ENCODE results near the gene DNASE1L3. TPM values are rescaled to one million over a fixed set of nuclear protein-coding genes. Genes with fewer than 3 reads are reported as not detected.
A peak's percentile ranks its signal among the peaks of the same experiment; 100 is the strongest.

DNASE1L3 gene
- total and polyA plus RNA-seq, 2 of the 13 experiments (the other 11 are each of a cell fraction or from before 2014, with no cell fraction given): 0.86 to 1.7 TPM

DNA sequence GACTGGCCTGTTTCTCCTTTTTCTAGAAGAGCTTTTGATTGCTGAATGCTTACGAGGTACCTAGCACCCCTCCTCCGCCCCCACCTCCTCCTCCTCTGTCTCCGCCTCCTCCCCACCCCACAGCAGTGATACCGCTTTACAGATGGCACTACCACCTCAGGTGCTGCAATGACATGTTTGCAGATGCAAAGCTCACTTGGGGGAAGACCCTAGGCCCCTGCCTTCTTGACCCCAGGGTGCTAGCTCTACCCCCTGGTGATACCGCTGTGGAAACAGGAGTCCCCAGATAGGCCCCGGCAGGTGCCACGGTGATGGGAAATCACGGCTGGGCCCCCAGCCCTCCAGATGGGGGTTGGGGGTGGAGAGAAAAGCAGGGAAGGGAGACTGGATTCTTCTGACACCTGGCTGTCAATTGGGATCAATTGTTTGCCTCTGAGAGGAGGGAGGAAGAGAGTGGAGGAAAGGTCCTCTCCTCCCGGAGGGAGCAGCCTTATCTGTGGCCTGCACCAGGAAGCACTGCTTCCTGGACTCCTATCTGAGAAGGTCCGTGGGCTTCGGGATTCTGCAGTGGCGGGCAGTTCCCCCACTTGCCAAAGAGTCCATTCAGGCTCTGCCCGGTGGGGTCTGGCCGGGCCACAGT, 37.6 kb downstream of the DNASE1L3 start (continued):
- TF ChIP-seq SOX13 (IDR thresholded peaks at IDR 0.05): no peak
- TF ChIP-seq SOX13 (CRISPR knock-in tag; conservative IDR thresholded peaks at IDR 0.05 in 1 of 2, IDR thresholded peaks at IDR 0.05 in 1 of 2): peak in 1 of 2 experiments; percentile 51; a peak in 2 of 4 replicates
- TF ChIP-seq, protein P1, sequence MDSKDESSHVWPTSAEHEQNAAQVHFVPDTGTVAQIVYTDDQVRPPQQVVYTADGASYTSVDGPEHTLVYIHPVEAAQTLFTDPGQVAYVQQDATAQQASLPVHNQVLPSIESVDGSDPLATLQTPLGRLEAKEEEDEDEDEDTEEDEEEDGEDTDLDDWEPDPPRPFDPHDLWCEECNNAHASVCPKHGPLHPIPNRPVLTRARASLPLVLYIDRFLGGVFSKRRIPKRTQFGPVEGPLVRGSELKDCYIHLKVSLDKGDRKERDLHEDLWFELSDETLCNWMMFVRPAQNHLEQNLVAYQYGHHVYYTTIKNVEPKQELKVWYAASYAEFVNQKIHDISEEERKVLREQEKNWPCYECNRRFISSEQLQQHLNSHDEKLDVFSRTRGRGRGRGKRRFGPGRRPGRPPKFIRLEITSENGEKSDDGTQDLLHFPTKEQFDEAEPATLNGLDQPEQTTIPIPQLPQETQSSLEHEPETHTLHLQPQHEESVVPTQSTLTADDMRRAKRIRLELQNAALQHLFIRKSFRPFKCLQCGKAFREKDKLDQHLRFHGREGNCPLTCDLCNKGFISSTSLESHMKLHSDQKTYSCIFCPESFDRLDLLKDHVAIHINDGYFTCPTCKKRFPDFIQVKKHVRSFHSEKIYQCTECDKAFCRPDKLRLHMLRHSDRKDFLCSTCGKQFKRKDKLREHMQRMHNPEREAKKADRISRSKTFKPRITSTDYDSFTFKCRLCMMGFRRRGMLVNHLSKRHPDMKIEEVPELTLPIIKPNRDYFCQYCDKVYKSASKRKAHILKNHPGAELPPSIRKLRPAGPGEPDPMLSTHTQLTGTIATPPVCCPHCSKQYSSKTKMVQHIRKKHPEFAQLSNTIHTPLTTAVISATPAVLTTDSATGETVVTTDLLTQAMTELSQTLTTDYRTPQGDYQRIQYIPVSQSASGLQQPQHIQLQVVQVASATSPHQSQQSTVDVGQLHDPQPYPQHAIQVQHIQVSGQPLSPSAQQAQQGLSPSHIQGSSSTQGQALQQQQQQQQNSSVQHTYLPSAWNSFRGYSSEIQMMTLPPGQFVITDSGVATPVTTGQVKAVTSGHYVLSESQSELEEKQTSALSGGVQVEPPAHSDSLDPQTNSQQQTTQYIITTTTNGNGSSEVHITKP (CRISPR knock-in tag; IDR thresholded peaks at IDR 0.05; ENCODE audit: low read depth): no peak; the same call in 1 of the 2 replicates
- 0 out of 2 replicates have a peak, but pooled peaks have one; percentile 40 for TF ChIP-seq TGIF2 (CRISPR knock-in tag; IDR thresholded peaks at IDR 0.05)
- TF ChIP-seq, protein P2, sequence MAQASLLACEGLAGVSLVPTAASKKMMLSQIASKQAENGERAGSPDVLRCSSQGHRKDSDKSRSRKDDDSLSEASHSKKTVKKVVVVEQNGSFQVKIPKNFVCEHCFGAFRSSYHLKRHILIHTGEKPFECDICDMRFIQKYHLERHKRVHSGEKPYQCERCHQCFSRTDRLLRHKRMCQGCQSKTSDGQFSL (CRISPR knock-in tag; IDR thresholded peaks at IDR 0.05): no peak
- peak; percentile 15; the same call in 1 of the 2 replicates for TF ChIP-seq ZNF205 (CRISPR knock-in tag; IDR thresholded peaks at IDR 0.05)
- no peak for TF ChIP-seq GTF3A (CRISPR knock-in tag; conservative IDR thresholded peaks at IDR 0.05)
- TF ChIP-seq ZNF607 (CRISPR knock-in tag; IDR thresholded peaks at IDR 0.05; ENCODE audit: borderline replicate concordance): no peak
- TF ChIP-seq ARID2 (CRISPR knock-in tag; IDR thresholded peaks at IDR 0.05; ENCODE audit: borderline replicate concordance): no peak
- no peak for TF ChIP-seq NCOA1 (CRISPR knock-in tag; IDR thresholded peaks at IDR 0.05)
- TF ChIP-seq ZNF329 (CRISPR knock-in tag; IDR thresholded peaks at IDR 0.05; ENCODE audit: low read depth): no peak
- no peak for TF ChIP-seq ZNF101 (CRISPR knock-in tag; IDR thresholded peaks at IDR 0.05; ENCODE audit: borderline replicate concordance, low read depth)
- no peak for TF ChIP-seq KLF9 (CRISPR knock-in tag; IDR thresholded peaks at IDR 0.05; ENCODE audit: low read depth)
- TF ChIP-seq, protein P3, sequence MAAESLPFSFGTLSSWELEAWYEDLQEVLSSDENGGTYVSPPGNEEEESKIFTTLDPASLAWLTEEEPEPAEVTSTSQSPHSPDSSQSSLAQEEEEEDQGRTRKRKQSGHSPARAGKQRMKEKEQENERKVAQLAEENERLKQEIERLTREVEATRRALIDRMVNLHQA (CRISPR knock-in tag; IDR thresholded peaks at IDR 0.05): no peak
- TF ChIP-seq, protein P4, sequence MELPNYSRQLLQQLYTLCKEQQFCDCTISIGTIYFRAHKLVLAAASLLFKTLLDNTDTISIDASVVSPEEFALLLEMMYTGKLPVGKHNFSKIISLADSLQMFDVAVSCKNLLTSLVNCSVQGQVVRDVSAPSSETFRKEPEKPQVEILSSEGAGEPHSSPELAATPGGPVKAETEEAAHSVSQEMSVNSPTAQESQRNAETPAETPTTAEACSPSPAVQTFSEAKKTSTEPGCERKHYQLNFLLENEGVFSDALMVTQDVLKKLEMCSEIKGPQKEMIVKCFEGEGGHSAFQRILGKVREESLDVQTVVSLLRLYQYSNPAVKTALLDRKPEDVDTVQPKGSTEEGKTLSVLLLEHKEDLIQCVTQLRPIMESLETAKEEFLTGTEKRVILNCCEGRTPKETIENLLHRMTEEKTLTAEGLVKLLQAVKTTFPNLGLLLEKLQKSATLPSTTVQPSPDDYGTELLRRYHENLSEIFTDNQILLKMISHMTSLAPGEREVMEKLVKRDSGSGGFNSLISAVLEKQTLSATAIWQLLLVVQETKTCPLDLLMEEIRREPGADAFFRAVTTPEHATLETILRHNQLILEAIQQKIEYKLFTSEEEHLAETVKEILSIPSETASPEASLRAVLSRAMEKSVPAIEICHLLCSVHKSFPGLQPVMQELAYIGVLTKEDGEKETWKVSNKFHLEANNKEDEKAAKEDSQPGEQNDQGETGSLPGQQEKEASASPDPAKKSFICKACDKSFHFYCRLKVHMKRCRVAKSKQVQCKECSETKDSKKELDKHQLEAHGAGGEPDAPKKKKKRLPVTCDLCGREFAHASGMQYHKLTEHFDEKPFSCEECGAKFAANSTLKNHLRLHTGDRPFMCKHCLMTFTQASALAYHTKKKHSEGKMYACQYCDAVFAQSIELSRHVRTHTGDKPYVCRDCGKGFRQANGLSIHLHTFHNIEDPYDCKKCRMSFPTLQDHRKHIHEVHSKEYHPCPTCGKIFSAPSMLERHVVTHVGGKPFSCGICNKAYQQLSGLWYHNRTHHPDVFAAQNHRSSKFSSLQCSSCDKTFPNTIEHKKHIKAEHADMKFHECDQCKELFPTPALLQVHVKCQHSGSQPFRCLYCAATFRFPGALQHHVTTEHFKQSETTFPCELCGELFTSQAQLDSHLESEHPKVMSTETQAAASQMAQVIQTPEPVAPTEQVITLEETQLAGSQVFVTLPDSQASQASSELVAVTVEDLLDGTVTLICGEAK (IDR thresholded peaks at IDR 0.05): no peak
- TF ChIP-seq, protein P4 (CRISPR knock-in tag; IDR thresholded peaks at IDR 0.05): no peak
- 0 out of 2 replicates have a peak, but pooled peaks have one; percentile 48 for TF ChIP-seq CCDC6 (CRISPR knock-in tag; IDR thresholded peaks at IDR 0.05)
